Activated T-cell treated with anti-CD3 and anti-CD28 coated beads for 48 hours (primary cell): ENCODE data around the gene KRT16.
"Not testable (repeated sequence)": the region's sequence is repeated elsewhere in the genome, so short reads cannot be mapped to it uniquely, and the experiment has no call there.

Experiments used
- DNase-seq: peaks from one replicate; pipeline ENCODE4 v3.0.0-alpha.2; 2020; ENCODE audit warnings: low read depth

Gene KRT16

DNA sequence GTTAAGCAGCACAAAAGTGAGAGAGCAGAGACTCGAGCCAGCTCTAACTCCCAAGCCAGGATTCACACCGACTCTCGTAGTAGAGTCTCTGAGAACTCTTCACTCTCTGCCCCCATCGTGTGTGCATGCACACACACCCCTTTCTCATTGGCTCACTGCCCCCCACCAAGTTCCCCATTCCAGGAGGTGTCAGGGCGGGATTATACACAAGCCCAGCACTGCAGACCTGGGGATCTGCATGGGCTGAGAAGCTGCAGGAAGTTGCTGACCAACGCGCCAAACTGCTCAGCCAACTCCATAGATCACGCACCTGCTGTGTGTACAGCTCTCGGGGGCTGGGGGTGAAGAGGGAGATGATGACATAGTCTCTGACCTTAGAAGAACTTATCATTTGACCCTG, 2.2 kb upstream of the KRT16 start:
- not testable (repeated sequence) for DNase-seq

DNA sequence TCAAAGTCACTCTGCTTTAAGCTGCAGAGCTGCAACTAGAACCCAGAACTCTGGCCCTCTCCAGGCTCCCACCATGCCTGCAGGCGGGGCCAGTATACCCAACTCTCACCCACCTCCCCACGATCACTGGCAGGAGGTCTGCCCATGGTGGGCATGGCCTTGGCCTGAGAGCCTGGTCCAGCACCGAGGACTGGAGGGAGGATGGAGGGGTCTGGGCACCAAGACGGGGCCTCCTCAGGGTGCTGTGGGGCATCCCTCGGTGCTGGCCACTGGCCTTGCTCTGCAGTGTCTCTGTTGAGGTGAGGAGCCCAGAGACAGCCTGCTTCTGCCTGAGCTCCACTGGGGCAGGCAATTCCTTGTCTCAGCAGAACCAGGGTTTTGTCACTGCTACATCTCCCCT, 1.5 kb upstream of the KRT16 start:
- no peak for DNase-seq

DNA sequence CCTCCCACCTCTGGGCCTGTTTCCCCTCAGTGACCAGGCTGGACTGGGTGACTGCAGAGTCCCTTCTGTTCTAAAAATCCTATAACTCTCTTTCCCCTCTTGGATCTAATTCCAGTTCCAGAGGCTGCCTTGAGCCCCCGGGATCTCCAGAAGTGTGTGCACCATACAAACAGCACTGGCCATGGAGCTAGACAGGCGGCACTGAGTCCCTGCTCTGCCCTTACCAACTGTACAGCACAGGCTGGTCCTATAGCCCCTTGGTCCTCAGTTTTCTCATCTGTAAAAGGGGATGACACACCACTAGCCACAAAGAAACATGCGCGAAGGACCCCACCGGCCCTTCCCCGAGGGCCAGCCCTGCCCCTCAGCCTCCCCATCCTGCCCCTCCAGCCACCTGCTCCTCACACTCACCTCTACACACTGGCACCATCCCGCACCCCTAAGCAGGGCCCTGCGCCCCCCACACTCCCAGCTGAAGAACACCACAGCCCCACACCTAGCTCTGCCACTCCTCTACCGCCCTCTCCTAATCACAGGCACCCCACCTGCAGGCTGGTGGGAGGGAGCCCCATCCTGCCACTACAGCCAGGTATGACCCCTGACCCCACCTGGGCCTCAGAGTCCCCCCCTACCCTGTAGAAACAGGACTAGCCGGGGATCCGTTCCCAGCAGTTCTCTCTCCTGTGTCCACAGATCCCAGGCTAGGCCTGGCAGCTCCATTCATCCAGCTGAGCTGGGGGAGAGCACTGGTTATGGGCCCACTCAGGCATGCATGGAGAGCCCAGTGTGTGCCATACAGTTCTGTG, 913 bp upstream of the KRT16 start:
- DNase-seq = no peak

DNA sequence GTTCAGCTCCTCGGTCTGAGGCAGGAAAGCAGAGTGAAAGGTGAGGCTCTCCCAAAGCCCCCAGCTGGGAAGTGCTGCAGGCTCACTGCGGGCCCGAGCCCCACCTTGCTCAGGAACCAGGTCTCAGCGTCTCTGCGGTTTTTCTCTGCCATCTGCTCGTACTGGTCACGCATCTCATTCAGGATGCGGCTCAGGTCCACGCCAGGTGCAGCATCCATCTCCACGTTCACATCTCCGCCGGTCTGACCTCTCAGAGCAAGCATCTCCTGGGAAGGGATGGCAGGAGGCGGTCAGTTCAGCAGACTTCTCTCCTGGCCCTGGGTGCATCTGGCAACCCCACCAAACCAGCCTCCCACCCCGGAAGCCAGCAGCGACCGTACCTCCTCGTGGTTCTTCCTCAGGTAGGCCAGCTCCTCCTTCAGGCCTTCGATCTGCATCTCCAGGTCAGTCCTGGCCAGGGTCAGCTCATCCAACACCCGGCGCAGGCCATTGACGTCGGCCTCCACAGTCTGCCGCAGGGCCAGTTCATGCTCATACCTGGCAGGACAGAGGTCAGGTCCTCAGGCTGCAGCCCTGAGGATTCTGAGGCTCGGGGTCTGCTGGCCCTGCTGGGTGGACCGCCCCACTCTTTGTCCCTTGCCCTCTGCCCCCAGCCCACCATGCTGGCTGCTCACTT, 1.5 kb downstream of the KRT16 start:
- no peak for DNase-seq

DNA sequence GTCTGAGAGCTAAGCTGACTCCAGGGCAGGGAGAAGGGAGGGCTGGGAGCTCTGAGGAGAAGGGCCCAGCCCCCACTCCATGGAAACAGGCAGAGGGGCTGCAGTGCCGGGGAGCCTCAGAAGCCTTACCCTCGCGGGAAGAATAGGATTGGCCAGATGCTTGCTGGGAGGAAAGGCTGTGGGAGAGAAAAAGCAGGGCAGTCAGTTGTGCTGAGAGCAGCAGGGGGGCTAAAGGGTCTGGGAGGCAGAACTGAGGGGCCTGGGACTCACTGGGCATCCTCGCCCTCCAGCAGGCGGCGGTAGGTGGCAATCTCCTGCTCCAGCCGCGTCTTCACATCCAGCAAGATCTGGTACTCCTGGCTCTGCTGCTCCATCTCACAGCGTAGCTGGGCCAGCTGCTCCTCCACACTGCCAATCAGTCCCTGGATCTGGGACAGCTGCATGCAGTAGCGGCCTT, 2.5 kb downstream of the KRT16 start:
- not testable (repeated sequence) for DNase-seq

DNA sequence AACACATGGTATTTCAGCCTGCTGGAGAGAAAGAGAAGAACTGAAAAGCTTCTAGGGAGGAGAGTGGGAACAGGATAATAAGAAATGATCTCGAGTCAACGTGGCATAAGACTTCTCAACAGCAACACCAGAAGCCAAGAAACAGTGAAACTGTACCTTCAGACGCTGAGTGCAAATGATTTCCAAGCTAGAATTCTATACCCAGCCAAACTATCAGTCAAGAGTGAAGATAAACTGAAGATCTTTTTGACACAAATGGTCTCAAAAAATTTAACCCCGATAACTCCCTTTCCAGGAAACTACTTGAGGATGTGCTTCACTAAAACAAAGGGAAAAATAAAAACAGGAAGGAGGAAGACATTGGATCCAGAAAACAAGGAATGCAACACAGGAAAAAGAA, 5.6 kb downstream of the KRT16 start:
- not testable (repeated sequence) for DNase-seq

DNA sequence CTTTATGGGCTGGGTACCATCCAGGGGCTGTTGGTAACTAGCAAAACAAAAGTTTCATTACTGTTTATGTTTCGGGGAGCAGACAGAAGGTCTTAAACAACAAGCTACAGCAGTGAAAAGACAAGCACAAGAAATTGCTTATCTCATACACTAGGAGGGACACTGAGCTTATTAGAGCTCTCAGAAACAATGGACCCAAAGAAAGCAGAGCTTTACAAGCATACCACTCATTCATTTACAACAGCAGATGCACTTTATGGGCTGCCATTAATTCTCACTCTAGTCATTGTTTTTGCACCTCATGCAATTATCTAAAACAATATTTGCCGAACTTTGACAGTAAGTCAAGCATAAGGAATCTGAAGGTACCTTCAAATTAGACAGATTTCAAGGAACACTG, 10.0 kb downstream of the KRT16 start:
- no peak for DNase-seq

DNA sequence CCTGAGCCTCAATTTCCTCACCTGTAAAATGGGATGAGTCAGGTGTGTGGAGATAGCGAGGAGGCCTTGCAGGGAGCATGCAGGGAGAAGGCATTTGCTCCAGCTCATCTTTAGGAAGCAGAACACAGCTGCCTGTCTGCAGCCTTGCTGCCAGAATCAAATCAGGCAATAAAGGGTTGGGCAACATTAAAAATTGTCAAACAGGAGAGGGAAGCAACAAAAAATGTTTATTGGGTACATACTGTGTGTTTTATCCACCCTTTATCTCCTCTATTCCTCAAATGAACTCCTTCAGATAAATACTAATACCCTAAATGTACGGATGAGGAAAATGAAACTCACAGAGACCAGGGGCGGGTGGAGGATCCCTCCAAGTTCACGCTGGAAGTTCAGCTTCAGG, 12.2 kb downstream of the KRT16 start:
- DNase-seq = no peak

DNA sequence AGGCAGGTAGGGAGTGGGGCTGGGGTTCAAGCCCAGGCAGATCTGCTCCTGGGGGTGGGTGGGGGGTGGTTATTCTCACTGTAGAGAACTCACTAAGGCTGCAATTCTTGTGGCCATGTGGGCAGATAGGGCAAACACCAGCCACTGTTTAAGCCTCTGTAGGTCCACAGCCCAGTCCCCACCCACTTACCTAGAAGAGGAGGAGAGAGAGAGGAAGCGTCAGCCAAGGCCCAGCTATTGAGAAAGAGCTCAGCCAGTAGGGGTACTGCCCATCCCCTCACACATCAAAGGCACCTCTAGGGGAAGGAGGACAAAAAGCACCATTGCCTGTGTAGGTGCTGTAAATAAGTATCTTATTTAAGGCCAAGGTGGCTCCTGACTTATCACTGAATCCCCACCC, 12.9 kb downstream of the KRT16 start:
- DNase-seq = no peak

DNA sequence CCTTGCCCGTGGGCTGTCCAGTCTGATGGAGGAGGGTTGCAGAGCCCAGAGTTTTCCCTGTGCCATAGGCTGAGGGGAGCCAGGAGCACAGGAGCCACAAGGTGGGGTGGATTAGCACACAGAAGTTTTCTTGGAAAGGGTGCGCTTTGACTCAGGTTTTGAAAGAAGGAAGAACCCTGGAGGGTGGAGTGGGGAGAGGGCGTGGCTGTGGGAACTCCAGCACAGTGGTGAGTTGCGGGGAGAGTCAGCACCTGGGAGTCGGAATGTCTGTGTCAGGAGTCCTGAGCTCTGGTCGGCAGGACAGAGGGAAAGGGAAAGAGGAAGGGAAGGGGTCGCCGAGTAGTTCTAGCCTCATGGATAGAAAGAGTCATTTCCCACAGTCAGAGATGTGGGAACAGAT, 17.0 kb downstream of the KRT16 start:
- no peak for DNase-seq

DNA sequence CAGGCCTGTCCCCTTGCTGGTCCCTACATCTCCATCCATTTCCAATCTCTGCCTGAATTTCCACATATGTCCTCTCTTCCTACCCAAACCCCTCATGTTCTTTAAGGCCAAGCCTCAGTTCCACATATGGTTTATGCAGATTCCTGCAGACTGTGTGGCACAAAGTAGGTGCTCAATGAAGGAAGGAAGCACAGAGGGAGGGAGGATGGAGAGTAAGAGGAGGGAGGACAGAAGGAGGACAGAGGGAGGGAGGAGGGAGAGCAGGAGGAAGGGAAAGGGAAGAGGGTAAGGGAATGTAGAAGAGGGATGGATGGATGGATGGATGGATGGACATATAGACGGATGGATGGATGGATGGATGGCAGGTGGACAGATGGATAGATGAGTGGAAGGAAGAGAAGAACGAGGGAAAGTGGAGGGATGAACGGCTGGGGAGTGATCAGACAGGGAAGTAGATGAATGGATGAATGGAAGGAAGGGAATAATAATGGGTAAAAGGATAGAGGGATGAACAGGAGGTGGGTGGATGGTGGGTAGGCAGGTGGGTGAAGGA, 18.1 kb downstream of the KRT16 start:
- no peak for DNase-seq

DNA sequence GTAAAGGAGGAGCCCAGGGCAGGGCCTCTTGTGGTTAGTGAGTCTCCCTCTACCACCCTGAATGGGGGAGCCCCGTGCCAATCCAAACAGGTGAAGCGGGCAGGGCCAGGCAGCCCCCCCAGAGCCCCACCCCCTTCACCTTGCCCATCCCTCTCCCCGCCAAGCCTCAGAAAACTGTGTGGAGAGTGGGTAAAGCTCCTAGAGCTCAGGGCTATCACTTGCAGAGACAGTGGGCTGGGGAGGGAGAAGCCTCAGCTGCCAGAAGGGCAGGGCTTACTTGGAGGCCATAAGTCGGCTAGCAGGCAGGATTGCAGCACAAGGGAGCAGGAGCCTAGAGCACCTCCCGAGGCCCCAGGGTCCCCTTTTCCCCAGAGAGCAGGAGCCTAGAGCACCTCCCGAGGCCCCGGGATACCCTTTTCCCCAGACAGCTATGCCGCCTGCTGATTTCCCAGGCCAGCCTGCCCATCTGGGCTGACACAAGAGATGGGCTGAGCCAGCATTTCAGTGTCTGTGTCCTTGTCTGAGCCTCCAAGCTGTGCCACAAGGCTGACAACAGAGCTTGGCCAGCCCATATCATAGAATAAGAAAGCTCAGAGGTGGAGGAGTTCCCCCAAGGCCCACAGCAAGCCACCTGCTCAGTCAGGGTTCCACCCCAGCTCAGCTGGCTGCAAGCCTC, 19.1 kb downstream of the KRT16 start:
- DNase-seq = no peak

DNA sequence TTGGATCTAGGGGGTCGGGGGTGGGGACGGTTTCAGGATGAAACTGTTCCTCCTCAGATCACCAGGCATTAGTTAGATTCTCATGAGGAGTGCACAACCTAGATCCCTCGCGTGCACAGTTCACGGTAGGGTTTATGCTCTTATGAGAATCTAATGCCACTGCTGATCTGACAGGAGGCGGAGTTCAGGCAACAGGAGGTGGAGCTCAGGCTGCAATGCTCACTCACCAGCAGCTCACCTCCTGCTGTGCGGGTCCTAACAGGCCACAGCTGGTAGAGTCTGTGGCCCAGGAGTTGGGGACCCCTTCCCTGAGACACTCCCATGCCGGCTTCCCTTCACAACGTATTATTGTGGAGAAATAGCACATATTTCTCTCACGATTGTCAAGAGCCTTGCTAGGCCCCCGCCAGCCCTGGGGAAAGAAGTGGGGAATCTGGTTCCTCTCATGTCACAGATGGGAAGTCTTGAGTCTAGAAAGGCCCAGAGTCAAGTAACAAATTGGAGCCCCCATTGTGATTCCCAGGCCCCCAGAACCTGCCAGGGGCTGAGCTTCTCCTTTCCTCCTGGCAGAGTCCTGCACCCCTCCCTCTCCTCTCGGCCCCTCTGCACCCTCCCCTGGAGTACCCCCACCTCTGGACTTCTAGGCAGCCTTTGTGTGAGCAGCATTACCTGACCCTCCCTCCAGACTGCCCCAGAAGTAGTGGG, 19.8 kb downstream of the KRT16 start:
- DNase-seq = no peak

DNA sequence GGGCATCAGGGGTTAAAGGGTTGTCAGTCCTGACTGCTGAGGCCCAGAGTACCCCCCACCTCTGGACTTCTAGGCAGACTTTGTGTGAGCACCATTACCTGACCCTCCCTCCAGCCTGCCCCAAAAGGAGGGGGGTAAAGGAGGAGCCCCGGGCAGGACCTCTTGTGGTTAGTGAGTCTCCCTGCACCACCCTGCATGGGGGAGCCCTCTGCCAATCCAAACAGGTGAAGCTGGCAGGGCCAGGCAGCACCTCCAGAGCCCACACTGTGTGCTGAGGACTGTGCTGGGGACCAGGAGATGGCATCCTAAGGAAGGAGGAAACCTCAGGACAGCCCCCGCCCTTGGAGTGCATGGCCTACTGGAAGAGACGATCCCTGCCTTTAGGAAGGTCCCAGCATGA, 23.3 kb downstream of the KRT16 start:
- no peak for DNase-seq

DNA sequence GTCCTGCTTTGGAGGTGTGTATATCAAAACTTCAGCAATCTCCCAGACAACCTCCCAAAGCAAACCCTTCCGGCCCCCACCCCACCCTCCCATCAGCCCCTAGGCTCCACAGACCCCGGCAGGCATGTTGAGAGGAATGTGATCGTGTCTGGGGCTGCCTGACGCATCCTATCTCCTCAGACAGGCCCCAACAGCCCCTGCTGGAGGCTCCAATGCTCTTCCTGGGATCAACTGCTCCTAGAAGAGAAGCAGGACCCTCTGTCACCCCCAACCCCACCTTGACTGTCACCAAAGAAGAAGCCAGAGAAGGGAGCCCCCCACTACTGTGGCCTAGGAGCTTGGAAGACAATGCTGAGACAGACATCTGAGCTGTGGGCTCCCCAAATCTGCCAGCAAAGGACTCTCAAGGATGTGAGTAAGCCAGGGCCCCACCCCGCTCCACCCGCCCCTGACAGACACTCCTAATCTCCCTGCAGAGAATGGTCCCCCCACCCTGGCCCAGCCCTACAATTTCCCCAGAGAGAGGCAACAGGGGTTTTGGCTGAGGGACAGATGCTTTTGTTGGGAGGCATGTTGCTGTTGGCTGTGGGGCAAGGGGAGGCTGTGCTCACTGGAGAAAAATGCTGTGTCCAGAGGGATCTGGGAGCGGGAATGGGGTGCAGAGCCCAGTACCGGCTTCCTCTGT, 24.3 kb downstream of the KRT16 start:
- DNase-seq = no peak

DNA sequence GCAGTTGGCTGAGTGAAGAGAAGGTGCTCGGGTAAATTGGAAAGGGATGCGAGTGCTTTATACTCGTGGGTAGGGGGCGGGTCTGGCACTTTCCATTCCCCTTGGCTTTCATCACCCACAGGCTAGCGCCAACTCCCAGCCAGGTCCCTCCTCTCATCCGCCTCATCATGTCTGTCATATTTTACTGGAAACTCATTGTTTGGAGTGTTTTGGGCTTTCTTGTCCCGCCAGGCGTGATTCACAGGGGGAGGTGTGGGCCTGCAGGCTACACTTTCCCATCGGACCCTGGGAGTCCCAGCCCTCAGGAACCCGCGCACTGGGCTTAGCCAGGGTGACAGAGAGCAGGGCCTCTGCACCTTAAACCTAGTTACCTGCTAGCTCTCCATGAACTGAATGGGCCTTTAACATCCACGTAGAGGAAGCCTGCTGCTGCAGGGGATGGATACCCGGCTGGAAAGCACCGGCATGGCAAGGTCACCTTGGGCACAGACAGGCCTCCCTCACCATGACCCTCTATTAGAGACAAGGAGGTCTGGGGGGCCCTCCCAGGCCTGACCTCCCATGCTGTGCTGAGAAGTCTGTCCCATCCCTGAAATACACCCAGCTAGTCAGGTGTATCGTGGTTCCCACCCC, 25.6 kb downstream of the KRT16 start, which contains the start of gene KRT14:
KRT14 (minus strand) TSS at position 33 of the 633 bp plus-strand sequence. CDS start 61 bp downstream, outside the sequence.
- no peak for DNase-seq

DNA sequence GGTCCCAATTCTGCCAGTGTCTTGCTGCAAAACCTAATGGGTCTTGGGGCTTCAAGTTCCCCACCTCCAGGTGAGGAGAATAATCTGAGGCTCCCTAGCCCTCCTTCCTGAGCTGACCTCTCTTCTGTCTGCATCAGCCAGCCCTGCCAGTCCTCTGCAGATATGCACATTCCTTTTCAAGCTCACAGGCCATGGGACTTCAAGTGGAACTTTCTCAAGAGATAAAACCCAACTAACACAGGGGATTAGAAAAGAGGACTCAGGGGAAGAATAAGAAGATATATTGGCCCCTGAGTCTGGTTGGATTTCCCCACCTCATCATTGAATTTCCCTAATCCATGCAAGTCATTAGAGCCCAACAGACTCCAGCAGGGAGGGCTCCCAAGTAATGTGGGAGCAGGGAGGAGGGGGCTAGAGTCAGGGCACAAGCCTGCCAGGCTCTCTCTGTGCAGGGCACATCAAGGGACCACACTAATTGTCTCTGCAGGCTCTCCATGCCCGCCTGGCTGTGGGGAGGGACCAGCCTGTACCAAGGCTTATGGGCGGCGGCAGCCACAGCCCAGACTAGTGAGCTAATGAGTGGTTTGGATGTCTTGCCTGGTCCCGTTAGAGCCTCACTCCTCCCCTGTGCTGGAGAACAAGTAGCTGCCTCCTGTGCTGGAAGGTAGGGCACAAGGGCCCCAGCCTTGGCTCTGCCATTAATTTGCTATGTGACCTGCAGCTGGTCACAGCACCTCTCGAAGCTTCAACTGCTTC, 27.1 kb downstream of the KRT16 start:
- DNase-seq = no peak

DNA sequence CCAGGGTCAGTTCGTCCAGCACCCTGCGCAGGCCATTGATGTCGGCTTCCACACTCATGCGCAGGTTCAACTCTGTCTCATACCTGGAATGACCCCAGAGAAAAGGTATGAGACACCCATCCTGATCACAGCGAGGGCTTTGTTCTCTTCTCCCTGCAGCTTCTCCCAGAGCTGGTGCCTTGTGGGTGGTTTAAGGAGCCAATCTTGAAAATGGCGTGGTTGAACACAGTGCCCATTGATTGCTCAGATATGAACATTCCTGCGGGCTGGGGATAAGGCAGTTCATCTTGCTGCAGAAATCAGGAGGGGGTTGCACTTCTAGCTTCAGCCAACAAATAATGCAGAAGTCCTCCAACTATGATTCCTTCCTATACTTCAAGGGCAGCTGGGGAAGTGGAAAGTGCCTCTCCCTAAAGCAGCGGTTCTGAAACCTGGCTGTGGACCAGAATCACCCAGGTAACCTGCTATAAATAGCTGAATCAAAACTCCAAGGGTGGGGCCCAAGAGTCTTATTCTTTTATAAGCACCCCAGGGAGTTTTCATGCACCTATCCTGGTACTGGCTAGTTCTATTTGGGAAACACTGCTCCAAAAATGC, 28.1 kb downstream of the KRT16 start:
- DNase-seq = not testable (repeated sequence)
